ENCODE results near the gene FYB1.

DNA sequence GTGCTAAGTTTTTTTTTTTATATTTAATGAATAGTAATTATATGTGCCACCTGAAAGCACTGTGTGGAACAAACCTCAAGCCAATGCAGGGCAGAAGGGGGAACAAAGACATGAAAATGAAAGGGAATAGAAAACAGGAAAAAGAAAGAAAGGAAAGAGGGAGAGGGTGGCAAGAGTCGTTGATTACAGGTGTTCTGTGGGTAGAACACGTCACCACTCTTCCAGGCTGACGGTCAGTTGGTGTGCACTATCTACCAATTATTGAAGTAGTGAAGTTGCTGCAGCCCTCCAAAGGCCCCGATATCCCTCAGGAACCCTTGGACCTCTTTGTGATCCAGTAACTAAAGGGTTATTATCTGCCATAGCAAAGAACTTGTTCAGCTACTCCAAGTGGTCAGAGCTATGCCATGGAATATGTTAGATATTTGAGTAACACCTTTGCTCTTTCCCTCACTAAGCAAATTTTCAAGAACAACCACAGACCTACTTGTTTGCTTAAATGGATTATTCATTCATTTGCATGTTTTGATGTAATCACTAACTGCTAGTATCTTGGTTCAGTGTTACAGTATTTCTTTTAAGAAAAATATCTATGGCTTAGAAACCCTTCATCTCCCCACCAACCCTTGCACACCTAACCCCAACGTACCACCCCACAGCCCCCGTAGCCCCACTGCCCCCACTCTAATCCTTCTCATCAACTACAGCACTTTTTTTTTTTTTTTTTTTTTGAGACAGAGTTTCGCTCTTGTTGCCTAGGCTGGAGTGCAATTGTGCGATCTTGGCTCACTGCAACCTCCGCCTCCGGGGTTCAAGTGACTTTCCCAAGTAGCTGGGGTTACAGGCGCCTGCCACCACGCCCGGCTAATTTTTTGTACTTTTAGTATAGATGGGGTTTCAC lies 31.3 kb downstream of the FYB1 start:
- TF ChIP-seq, protein P1, sequence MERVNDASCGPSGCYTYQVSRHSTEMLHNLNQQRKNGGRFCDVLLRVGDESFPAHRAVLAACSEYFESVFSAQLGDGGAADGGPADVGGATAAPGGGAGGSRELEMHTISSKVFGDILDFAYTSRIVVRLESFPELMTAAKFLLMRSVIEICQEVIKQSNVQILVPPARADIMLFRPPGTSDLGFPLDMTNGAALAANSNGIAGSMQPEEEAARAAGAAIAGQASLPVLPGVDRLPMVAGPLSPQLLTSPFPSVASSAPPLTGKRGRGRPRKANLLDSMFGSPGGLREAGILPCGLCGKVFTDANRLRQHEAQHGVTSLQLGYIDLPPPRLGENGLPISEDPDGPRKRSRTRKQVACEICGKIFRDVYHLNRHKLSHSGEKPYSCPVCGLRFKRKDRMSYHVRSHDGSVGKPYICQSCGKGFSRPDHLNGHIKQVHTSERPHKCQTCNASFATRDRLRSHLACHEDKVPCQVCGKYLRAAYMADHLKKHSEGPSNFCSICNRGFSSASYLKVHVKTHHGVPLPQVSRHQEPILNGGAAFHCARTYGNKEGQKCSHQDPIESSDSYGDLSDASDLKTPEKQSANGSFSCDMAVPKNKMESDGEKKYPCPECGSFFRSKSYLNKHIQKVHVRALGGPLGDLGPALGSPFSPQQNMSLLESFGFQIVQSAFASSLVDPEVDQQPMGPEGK (CRISPR knock-in tag; IDR thresholded peaks at IDR 0.05; ENCODE audit: borderline replicate concordance): no peak
- no peak for TF ChIP-seq ZC3H10 (CRISPR knock-in tag; IDR thresholded peaks at IDR 0.05)
- no peak for TF ChIP-seq TOX (CRISPR knock-in tag; IDR thresholded peaks at IDR 0.05; ENCODE audit: borderline replicate concordance)
